Left lung (tissue), 10 donors: Measurements from ENCODE around the gene SSBP4. TPM values are rescaled to one million over a fixed set of nuclear protein-coding genes. Genes with fewer than 3 reads are reported as not detected.

Source experiments
- ATAC-seq: fragments of 200-7000 bp; cut with Tn5 transposase; one replicate; pipeline ENCODE4 v1.9.1; 2020; ENCODE audit warnings: moderate library complexity
- DNase-seq, 4 donors: peaks; one replicate each; pipeline ENCODE4 v3.0.0-alpha.2; 2013 to 2020
- H3K27ac ChIP-seq, 2 donors: fragments of 200-600 bp; sonication (generic) in 1 of 2; one replicate each; pipeline versions ENCODE4 v1.5.0 to v1.8.0; 2020 to 2021
- H3K27me3 ChIP-seq, 2 donors: fragments of 200-600 bp; sonication (generic) in 1 of 2; one replicate each; pipeline versions ENCODE4 v1.5.0 to v1.8.0; 2020 to 2021
- H3K36me3 ChIP-seq, 2 donors: fragments of 200-600 bp; sonication (generic) in 1 of 2; one replicate each; pipeline versions ENCODE4 v1.5.0 to v1.8.0; 2020 to 2021
- H3K4me1 ChIP-seq, 2 donors: fragments of 200-600 bp; one replicate each; pipeline ENCODE4 v1.8.0; 2021
- H3K4me3 ChIP-seq, 2 donors: fragments of 200-600 bp; sonication (generic) in 1 of 2; one replicate each; pipeline versions ENCODE4 v1.5.0 to v1.8.0; 2020 to 2021; ENCODE audit warnings: mild to moderate bottlenecking in 1 of 2
- H3K9me3 ChIP-seq, 2 donors: fragments of 200-600 bp; sonication (generic) in 1 of 2; one replicate each; pipeline versions ENCODE4 v1.5.0 to v1.8.0; 2020 to 2021
- CTCF ChIP-seq, 2 donors: fragments of 200-600 bp; sonication (generic) in 1 of 2; IDR thresholded peaks; one replicate each; pipeline versions ENCODE4 v1.5.0 to v1.8.0; 2021; ENCODE audit warnings: antibody characterized with exemption in 2 of 2
- intact Hi-C, 2 donors: fragments of 100-400 bp; cut with DNase I; formaldehyde crosslinking; loops; one replicate each; pipeline versions ENCODE4 v1.11.2 to v1.14.2; 2022
- polyA plus RNA-seq, 6 donors: library from polyadenylated mRNA; unstranded; fragments of 120-200 nt; gene quantifications; one replicate each; pipeline ENCODE4 v1.2.1, GENCODE V29; 2013; ENCODE audit not compliant: insufficient read length in 6 of 6
- total RNA-seq, 2 donors: library from RNA; stranded (reverse); fragmentation: NEBNext Ultra II Directional; extraction: Animal tissue kit (Norgen Biotek cat#: 25700); gene quantifications; one replicate each; pipeline ENCODE4 v1.2.1, GENCODE V29; 2021
- donor health status: DM: no; HTN: yes; CAD: no.
- donor health status: DM: no; HTN: no; CAD: no.

SSBP4 gene
- total and polyA plus RNA-seq, 8 donors, result 49.8 to 99.8 (median 74.5) TPM

- H3K27me3 ChIP-seq, result peaks cover 0 to 60% of the 10 kb centered on the region in 2 donors
- H3K36me3 ChIP-seq, result peaks cover 0 to 8% of the 10 kb centered on the region in 2 donors
- no peak overlapping the region for H3K4me3 ChIP-seq
- no peak for ATAC-seq
- H3K9me3 ChIP-seq, result no peaks in the 10 kb centered on the region
- intact Hi-C loops, result no loop called here
- H3K4me1 ChIP-seq, result peaks cover 11 to 54% of the 10 kb centered on the region in 2 donors
- TF ChIP-seq CTCF (IDR thresholded peaks at IDR 0.05), result no peak
- H3K27ac ChIP-seq, result peak overlapping the region in 1 of 2 donors; percentile 20
- no peak for DNase-seq
Observed at GRCh38 chr19:18435842-18436670, 16.9 kb downstream of the SSBP4 start.

GRCh38 chr19:18436671-18437490 lies 17.7 kb downstream of the SSBP4 start:
- intact Hi-C loops, result no loop called here
- Histone ChIP-seq H3K27ac (peak overlapping the region in 1 of 2 donors; percentile 20), H3K4me1 (peaks cover 11 to 54% of the 10 kb centered on the region in 2 donors), H3K27me3 (peaks cover 0 to 60% of the 10 kb centered on the region in 2 donors), H3K9me3 (no peaks in the 10 kb centered on the region), H3K4me3 (peak overlapping the region; percentile 43 to 48), H3K36me3 (peaks cover 0 to 8% of the 10 kb centered on the region in 2 donors)
- DNase-seq (peak in 3 of 4 donors; percentile 74 to 89 (median 79)), ATAC-seq (peak; percentile 61)
- TF ChIP-seq CTCF (IDR thresholded peaks at IDR 0.05), result no peak

GRCh38 chr19:18437491-18438330 lies 18.5 kb downstream of the SSBP4 start, which contains the start of gene ISYNA1:
ISYNA1 (minus strand) TSS chr19:18438133; CDS start chr19:18437979, 154 bp downstream.
- peaks cover 0 to 59% of the 10 kb centered on the region in 2 donors for H3K27me3 ChIP-seq
- no peak for TF ChIP-seq CTCF (IDR thresholded peaks at IDR 0.05)
- ATAC-seq, result peak; percentile 47
- no peaks in the 10 kb centered on the region for H3K9me3 ChIP-seq
- peak within 1 kb of the TSS; percentile 43 to 48 for H3K4me3 ChIP-seq
- peaks cover 9 to 50% of the 10 kb centered on the region in 2 donors for H3K4me1 ChIP-seq
- DNase-seq, result peak in 1 of 4 donors; percentile 52
- intact Hi-C loops, result no loop called here
- peak within 1 kb of the TSS; percentile 20 to 47 for H3K27ac ChIP-seq
- H3K36me3 ChIP-seq, result peaks cover 0 to 9% of the 10 kb centered on the region in 2 donors

- no peak for TF ChIP-seq CTCF (IDR thresholded peaks at IDR 0.05)
- peaks cover 0 to 17% of the 10 kb centered on the region in 2 donors for H3K36me3 ChIP-seq
- no peaks in the 10 kb centered on the region for H3K9me3 ChIP-seq
- ATAC-seq (no peak), DNase-seq (peak in 1 of 4 donors; percentile 66)
- peaks cover 4 to 43% of the 10 kb centered on the region in 2 donors for H3K4me1 ChIP-seq
- H3K27ac ChIP-seq, result peak overlapping the region; percentile 9 to 47
- peaks cover 0 to 51% of the 10 kb centered on the region in 2 donors for H3K27me3 ChIP-seq
- peak overlapping the region; percentile 43 to 48 for H3K4me3 ChIP-seq
- intact Hi-C loops, result no loop called here
Observed at GRCh38 chr19:18438331-18439024, 19.3 kb downstream of the SSBP4 start.
